Nucleus accumbens (tissue), 56 donors: ENCODE results near the gene UHRF2.

Experiments used
- DNase-seq, 56 donors: peaks; one replicate each; lab custom pipeline; 2025; lab: John Stamatoyannopoulos, UW

Gene UHRF2

GRCh38 chr9:6552498-6553121 lies 139.6 kb downstream of the UHRF2 start:
- DNase-seq, result no peak

- DNase-seq, result no peak
Observed at GRCh38 chr9:6553866-6554265, 140.9 kb downstream of the UHRF2 start.
